GM23338 (cell line): Measurements from ENCODE around the gene LPAR1.

Source experiments
- CTCF ChIP-seq, 2 experiments: fragments of 200-600 bp in 1 of 2; sonication (generic) in 1 of 2; conservative IDR thresholded peaks; 2 replicates each; pipeline versions ENCODE4 v1.5.1 to v1.6.1; 2016 to 2017; ENCODE audit warnings: antibody characterized with exemption in 2 of 2, low read depth in 2 of 2, mild to moderate bottlenecking in 2 of 2, moderate library complexity in 1 of 2
- EZH2 ChIP-seq: fragments of 200-600 bp; sonication (generic); IDR thresholded peaks from one replicate; pipeline ENCODE4 v1.8.0; 2017; ENCODE audit warnings: antibody characterized with exemption, mild to moderate bottlenecking, low read depth; ENCODE audit not compliant: unreplicated experiment
- JUNB ChIP-seq: IDR thresholded peaks from one replicate; pipeline ENCODE4 v1.6.1; 2016; ENCODE audit warnings: antibody characterized with exemption; ENCODE audit not compliant: unreplicated experiment
- REST ChIP-seq: IDR thresholded peaks from one replicate; pipeline ENCODE4 v1.6.1; 2018; ENCODE audit warnings: antibody characterized with exemption; ENCODE audit not compliant: unreplicated experiment
- ZNF114 ChIP-seq: fragments of 250-450 bp; sonication (Bioruptor Pico); IDR thresholded peaks from 2 replicates; pipeline ENCODE4 v1.5.0; 2020; ENCODE audit warnings: mild to moderate bottlenecking, moderate library complexity
- ZNF331 ChIP-seq: fragments of 250-450 bp; sonication (Bioruptor Pico); IDR thresholded peaks from 2 replicates; pipeline ENCODE4 v1.5.0; 2020; ENCODE audit warnings: low read depth, mild to moderate bottlenecking, moderate library complexity
- ZNF462 ChIP-seq: fragments of 250-450 bp; sonication (Bioruptor Pico); IDR thresholded peaks from 2 replicates; pipeline ENCODE4 v1.5.0; 2020; ENCODE audit warnings: mild to moderate bottlenecking, moderate library complexity

GRCh38 chr9:110877374-110877773 lies 160.9 kb downstream of the LPAR1 start:
- TF ChIP-seq CTCF (conservative IDR thresholded peaks at IDR 0.05; ENCODE audit: low read depth in 2 of 2) (no peak), ZNF114 (CRISPR knock-in tag) (no peak), JUNB (no peak), ZNF462 (CRISPR knock-in tag) (no peak), REST (no peak), EZH2 (no peak), ZNF331 (CRISPR knock-in tag) (no peak)
